NCI-H1436 (cell line): ENCODE measurements around the gene NHERF1.

Experiments used
- DNase-seq: peaks from one replicate; lab custom pipeline; 2025; lab: John Stamatoyannopoulos, UW

NHERF1 gene

DNA sequence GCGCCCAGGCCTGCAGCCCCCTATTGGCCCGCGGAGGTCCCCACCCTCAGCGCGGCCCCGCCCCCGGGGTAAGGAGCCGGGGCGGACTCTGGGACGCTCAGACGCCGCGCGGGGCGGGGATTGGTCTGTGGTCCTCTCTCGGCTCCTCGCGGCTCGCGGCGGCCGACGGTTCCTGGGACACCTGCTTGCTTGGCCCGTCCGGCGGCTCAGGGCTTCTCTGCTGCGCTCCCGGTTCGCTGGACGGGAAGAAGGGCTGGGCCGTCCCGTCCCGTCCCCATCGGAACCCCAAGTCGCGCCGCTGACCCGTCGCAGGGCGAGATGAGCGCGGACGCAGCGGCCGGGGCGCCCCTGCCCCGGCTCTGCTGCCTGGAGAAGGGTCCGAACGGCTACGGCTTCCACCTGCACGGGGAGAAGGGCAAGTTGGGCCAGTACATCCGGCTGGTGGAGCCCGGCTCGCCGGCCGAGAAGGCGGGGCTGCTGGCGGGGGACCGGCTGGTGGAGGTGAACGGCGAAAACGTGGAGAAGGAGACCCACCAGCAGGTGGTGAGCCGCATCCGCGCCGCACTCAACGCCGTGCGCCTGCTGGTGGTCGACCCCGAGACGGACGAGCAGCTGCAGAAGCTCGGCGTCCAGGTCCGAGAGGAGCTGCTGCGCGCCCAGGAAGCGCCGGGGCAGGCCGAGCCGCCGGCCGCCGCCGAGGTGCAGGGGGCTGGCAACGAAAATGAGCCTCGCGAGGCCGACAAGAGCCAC is at the start of gene NHERF1:
TSS of gene NHERF1 (plus strand) at position 100 of the 750 bp plus-strand sequence. CDS start at position 319, 219 bp downstream.
- DNase-seq, result peak; percentile 96

DNA sequence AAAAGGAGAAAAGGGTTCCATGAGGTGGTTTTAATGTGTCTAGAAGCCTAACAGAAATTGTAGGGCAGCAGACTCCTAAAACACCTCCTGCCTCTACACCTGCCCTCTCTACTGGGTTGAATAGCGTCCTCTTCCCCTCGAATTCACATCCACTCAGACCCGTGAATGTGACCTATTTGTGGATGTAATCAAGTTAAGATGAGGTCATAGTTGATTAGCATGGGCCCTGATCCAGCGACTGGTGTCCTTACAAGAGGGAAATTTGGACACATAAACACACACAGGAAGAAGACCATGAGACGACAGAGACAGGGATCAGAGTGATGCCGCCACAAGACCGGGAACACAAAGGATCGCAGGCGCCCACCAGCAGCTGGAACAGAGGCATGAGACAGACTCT is 49.2 kb upstream of the NHERF1 start:
- DNase-seq, result no peak

DNA sequence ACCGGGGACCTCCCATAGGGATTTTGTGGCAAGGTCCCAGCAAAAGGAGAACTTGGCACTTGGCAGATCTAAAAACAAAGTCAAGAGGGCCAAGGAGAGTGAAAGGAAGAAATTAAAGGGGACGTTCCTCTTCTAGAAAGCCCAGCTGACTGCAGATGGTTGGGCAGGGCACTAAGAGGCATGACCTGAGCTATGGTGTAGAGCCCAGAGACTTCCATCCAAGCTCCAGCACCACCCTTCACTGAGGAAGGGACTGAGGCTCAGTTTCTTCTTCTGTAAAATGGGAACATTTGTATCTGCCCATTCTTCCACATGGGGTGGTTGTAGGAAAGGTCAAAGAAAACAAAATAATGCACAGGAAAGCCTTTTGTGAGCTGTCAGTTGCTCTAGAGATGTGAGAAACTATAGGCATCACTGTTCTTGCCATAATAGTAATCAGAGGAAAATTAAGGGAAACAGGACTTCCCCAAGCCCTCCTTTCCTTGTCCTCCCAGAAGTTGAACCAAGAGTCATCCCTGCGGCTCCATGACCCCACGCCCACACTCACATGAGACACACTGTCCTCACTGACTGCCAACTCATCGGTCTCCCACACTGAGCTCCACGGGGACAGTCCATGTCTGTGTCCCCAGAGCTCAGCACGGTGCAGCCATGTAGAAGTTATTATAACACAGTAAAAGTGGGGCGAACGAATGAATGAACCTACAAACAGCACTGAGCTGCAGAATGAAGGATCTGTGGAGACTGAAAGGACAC is 46.1 kb upstream of the NHERF1 start:
- no peak for DNase-seq

DNA sequence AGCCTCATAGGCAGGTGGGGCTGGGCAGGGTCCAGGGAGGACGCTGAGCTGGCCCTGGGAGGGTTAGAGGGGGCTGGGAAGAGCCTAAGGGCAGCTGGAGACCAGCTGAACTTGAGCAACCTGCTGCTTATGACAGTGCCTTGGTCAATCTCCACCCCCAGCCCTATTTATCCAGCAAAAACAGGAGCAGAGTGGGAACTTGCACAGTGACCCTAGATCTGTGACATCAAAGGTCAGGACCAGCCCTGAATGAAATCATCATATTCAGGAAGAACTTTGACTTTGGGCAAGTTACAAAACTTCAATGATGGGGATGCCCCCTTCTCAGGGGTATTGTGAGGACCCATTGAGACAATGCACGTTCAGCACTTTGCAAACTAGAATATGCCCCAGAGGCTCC is 45.1 kb upstream of the NHERF1 start:
- no peak for DNase-seq

DNA sequence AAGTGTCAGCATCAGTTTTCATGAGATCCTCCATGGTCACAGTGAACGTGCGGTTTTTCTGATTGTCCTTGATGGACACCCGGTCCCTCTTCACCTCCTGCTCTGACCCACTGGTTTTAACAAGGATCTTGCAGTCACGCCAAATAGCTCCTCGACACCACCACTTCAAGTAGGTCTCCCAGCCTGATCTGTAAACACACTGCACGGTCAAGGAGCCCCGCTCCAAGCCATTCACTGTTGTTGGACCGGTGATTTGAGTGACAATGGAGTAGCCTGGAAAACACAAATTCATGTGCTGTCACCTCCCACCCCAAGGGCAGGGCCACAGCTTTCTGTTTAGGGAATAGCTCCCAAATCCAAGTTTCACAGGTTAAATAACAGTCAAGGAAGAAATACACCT is 43.9 kb upstream of the NHERF1 start:
- DNase-seq, result no peak

DNA sequence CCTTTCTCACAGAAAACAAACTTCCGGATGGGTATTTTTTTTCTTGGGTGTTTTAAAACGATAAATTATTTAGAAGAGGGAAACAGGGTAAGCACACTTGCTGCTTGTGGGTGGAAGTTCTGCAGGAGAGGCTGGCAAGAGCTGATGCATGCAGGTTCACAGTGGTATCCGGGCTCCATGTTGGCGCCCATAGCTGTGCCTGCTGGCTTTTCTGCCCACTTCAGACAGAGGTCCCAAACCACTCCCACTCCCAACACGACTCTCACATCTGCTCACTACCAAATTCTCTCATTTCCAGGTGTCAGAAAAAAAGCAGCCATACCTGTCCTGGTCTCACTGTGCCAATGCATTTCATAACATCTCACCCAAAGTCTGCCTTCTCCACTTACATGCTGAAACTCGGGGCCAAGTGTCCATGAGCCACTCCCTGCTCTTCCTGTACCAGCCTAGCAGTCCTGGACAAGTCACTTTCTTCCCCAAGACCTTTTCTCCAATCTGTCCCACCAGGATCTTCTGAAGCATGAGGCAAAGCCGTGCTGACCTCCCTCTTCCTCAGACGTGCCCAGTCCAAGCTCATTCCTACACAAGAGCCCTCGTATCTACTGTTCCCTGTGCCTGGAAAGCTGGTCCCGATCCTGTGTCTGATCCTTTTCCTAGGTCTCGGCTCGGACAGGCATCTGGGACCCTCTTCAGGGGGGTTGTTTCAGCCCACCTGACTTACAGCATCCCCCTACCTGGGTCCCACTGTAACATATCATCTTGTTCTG is 37.2 kb upstream of the NHERF1 start:
- no peak for DNase-seq

DNA sequence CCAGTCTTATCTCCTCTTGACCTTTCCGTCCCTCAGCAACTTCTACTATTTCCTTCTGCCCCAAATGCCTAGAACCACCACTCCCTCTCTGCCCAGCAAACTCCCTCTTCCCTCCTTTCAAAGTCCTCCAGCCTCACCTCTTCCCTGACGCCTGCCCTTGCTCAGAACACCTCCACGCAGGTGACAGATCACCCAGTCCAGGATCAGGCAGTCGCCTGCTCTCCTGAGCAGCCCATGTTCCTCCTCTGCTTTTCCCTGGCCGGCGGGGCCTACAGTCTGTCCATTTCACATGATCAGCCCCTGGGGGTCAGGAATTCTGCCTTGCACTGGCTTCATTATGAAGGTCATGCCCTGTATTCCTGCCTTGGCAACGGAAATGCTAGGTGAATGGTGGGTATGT is 36.1 kb upstream of the NHERF1 start:
- no peak for DNase-seq

DNA sequence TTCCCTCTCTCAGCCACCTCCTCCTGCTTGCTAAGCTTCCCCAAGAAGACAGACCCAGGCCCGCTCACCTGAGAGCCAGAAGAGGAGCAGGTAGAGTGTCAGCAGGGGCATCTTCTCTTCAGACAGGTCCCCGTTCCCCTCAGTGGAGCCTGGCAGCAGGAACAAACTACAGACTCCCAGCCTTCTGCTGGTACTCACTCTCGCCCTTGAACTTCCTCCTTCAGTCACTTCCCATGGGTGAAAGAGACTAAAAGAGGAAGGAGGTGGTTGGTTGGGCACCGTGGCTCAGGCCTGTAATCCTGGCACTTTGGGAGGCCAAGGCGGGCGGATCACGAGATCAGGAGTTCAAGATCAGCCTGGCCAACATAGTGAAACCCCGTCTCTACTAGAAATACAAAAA is 35.7 kb upstream of the NHERF1 start, which contains the start of gene CD300LF:
TSS of gene CD300LF (minus strand) at position 168 of the 400 bp plus-strand sequence. CDS start at position 111, 57 bp downstream.
- no peak for DNase-seq

DNA sequence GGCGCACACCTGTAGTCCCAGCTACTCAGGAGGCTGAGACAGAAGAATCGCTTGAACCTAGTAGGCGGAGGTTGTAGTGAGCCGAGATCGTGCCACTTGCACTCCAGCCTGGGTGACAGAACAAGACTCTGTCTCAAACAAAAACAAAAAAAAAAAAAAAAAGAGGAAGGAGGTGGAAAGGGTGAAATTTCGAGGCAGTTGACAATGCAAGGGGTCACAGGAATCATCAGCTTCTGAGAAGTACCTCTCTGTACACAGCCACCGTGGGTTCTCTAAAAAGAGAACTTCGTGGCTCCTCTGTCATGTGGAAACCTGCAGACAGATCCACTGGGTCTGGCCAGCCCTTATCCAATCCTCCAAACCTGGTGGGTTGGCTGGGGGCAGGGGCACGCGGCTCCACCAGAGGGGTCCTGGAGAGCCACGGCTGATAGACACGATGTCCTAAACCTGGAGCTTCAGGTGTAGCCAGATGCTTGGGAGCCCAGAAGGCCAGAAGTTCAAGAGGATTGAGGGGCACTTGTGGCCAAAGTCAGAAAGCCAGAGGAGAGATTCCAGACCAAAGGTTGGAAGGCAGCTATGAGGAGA is 35.2 kb upstream of the NHERF1 start:
- no peak for DNase-seq

DNA sequence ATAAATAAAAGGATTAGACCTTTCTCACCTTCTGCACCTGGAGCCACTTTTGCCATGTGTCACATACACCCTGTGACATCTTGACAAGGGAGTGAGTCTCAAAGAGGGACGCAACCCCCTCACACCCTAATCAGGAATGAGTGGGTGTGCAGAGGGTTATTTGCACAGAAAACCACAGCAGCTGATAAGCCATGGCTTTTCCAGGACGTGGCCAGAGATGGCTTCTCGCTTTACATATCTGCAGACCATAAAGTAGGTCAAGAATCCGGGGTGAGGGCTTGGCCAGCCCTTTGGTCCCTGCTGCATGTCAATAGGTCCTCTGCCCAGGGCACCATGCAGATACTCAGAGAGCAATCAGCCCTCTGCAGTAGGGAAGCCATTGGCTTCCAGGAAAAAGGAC is 33.3 kb upstream of the NHERF1 start:
- DNase-seq, result no peak

DNA sequence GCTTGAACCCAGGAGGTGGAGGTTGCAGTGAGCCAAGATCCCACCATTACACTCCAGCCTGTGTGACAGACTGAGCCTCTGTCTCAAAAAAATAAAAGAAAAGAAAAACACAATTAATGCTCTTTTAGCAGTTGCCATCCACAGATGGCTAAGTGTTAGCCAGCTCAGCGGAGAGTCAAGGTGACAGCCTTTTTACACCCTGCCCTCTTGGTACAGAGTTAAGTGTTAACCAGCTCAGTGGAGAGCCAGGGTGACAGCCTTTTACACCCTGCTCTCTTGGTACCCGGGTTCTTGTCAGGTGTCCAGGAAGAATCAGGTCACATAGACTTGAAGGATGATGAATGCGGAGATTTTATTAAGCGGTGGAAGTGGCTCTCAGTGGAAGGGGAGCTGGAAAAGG is 27.9 kb upstream of the NHERF1 start:
- DNase-seq, result no peak

DNA sequence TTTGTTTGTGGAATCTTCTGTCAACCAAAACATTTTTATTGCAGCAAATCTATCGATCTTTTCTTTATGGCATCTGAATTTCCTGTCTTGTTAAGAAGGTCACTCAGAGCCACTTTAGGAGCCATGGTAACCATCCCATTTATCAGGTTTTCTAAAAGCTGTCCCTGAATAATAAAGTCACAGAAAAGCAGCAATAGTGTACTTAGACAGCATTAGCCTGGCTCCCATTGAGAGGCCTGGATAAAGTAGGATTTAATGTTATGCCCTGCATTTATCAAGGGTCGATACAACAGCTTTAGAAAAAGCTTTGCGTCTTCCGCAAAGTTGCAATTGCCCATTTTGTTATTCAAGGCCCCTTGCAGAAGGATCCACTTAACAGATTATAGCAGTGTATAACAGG is 25.6 kb upstream of the NHERF1 start:
- DNase-seq, result no peak

DNA sequence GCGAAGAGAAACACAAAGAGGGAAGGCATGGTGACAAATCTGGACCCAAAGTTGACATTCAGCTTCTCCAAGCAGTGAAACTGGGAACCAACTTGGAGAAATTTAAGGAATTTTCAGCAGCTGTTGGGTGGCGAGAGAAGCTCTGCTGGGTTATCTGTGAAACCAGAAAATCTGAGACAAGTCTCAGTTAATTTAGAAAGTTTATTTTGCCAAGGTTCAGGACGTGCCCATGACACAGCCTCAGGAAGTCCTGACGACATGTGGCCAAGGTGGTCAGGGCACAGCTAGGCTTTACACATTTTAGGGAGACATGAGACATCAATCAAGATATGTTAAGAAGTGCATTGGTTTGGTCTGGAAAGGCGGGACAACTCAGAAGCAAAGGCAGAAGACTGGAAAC is 24.5 kb upstream of the NHERF1 start:
- DNase-seq, result no peak

DNA sequence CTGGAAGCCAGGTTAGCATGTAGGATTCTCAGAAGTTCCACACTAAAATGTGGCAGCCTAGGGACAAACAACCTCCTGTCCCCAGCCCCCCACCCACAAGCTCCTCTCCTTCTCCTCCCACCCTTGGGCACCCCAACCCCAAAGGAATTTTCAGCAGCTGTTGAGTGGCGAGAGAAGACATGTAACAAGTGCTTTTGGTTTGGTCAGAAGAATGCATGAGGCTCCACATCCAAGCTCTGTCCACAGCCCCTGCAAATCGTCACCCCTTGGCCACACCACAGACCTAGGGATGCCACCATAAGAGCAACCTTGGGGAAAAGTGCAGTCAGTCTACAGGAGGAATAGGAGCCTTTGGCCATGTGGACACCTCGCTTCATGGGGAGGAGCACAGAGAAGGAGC is 23.3 kb upstream of the NHERF1 start:
- DNase-seq, result no peak

DNA sequence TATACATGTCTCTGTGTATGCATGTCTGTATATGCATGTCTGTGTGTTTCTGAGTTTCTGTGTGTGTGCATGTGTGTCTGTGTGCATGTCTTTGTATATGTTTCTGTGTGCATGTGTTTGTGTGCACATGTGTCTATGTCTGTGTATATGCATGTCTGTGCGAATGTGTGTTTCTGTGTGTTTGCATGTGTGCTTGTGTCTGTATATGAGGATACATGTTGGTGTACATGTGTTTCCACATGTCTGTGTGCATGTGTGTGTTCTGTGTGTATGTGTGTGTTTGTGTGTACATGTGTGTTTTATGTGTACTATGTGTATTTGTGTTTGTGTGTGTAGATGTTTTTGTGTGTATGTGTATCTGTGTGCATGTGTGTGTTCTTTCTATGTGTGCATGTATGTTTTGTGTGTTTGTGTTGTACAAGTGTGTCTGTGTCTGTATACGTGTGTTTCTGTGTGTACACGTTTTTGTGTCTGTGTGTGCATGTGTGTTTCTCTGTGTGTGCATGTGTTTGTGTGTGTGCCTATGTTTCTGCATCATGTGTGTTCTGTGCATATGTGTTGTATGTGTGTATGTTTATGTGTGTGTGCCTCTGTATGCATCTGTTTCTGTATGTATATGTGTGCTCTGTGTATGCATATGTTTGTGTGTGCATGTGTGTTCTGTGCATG is 20.3 kb upstream of the NHERF1 start:
- no peak for DNase-seq

DNA sequence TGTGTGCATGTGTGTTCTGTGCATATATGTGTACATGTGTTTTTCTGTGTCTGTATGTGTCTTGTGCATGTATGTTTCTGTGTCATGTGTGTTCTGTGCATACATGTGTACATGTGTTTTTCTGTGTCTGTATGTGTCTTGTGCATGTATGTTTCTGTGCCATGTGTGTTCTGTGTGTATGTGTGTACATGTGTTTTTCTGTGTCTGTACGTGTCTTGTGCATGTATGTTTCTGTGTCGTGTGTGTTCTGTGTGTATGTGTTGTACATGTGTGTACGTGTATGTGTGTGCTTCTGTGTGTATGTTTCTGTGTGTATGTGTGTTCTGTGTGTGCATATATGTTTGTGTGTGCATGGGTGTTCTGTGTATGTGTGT is 19.7 kb upstream of the NHERF1 start:
- DNase-seq, result no peak

DNA sequence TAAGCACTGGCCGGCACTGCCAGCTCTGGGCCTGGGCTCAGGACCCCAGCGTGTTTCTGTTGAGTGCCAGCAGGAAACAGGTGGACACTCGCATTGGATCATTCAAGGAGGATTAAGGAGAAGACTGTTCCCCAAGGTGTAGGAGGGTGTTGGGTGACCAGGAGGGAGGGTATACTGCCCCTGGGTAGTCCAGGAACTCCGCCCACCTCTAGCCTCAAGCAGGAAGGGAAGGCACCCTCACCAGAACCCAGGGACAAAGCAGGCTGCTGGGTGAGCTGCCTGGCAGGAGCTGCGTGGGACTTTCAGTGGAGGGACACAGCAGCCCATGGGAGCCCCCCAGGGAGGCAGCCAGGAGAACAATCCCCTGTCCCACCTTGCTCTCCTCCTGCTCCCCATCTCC is 19.1 kb upstream of the NHERF1 start:
- DNase-seq, result no peak

DNA sequence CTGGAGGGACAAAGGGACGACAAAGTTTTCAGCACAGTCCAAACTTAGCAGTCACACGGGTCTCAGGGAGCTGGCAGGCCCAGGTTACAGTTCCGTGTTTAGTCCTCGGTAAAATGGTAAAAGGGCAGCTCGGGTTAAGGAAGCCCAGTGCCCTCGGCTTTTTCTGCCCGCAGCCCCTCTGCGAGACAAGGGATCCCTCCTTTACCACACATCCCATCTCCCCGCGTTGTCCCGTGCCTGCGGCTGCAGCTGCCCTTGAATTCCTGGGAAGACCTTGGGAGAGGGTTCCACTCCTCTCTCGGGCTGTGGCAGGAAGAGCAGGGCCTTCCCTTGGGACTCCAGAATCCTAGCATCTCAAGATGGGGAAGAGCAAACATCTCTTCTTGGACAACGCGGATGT is 18.6 kb upstream of the NHERF1 start:
- DNase-seq, result no peak

DNA sequence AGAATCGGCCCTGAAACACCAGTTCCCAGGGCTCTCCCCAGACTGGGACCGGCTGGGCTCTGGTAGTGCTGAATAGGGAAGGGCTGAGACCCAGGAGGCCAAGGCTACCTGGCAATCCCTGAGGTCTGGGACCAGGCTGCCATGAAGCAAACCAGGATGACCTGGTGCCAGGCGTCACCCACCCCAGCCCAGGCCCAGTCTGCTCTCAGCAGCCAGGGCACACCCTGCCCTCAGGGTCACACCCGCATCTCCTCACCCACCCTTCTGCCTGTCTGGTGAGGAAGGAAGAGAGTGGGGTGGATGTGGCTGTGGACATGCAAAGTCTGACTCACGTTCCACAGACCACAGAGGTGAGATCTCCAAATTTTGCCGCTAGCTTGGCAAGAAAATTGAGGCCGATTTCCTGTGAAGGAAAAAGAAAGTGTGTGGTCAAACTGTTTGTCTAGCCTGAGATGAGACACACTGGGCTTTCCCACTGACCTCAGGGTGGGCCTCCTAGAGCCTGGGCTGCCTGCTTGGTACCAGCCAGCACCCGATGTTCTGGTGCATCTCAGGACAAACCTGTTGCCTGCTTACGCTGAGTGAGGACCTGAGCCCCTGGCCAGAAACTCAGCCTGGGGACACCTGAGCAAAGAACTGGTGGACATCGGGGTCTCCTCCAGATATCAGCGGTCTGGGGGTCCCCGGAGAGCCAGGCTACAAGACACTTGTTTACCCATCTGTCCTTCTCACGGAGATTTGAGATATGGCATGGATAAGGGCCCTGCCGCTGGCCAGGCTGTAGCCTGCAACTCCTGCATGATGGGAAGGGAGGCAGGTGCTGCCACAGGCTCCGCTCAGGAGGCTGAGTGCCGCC is 17.7 kb upstream of the NHERF1 start:
- DNase-seq, result no peak

DNA sequence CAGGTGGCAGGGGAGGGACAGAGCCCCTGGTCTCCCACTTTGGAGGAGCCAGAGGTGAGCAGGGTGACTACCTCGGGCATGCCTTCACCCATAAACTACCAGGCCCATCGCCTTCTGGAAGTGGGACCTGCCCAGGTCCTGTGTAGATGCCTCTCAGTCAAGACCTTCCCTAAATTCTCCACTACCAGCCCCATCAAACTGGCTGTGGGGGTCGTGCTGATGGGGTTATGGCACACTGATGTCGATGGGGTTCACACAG is 17.2 kb upstream of the NHERF1 start:
- no peak for DNase-seq
